IPS-18c (cell line): ENCODE data around the gene DEFB108B.
"Not testable (repeated sequence)": the region's sequence is repeated elsewhere in the genome, so short reads cannot be mapped to it uniquely, and the experiment has no call there.

Source experiments
- H3K4me3 ChIP-seq: 2 replicates; pipeline ENCODE4 v1.7.0; 2013; ENCODE audit warnings: low read depth, mild to moderate bottlenecking, low read length, moderate library complexity; ENCODE audit not compliant: insufficient read depth
- H3K9me3 ChIP-seq: one replicate; pipeline ENCODE4 v1.6.1; 2013; ENCODE audit warnings: mild to moderate bottlenecking, low read length, moderate library complexity; ENCODE audit not compliant: control insufficient read depth, insufficient read depth

DEFB108B gene

DNA sequence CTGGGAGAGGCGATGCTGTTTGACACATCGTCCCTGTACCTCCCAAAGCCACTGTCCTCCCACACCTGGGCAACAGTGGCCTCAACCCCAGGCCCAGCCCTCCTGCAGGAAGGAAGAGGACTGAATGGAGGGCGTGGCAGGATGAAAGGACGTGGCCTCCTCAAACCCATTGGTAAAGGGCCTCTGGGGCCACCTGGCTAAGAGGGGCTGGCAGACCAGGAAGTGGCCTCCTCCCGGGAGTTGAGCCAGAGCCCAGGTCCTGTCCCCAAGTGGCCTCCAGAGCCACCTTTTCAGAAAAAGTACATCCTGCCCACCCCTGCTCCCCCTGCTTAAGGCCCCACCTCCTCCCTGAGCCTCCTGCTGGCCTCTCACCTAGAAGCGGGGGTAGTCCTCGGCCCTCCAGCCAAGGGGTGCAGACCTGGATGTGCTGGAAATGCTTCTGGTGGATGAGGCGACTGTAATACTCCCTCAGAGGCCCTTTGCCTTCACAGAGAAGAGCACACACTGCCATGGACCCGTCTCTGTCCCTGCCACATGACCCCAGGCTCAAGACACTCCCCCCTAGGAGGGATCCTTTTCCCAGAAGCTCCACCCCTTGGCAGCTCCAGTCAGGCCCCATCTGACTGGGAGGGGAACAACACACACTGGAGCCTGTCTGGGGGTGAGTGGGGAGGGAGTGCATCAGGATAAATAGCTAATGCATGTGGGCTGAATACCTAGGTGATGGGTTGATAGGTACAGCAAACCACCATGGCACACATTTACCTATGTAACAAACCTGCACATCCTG is 28.6 kb upstream of the DEFB108B start:
- not testable (repeated sequence) for H3K4me3 ChIP-seq, H3K9me3 ChIP-seq

DNA sequence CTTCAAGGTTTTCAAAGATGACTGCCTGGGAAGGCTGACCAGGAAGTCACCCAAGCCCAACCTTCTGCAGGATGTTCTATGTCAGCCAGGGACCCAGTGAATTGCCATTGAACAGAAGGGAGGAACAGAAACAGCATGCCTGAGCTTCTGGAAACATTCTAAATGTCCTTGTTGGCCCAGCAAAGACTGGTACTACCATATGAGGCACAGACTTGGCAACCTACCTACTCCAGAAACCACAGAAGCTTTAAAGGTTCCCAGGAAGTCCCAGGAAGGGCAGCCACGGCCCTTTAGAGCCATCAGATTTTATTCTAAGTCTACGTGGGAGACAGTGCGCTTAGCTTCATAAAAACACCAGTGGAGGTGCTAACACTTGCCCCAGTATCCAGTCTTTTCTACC is 20.5 kb upstream of the DEFB108B start:
- not testable (repeated sequence) for H3K4me3 ChIP-seq, H3K9me3 ChIP-seq

DNA sequence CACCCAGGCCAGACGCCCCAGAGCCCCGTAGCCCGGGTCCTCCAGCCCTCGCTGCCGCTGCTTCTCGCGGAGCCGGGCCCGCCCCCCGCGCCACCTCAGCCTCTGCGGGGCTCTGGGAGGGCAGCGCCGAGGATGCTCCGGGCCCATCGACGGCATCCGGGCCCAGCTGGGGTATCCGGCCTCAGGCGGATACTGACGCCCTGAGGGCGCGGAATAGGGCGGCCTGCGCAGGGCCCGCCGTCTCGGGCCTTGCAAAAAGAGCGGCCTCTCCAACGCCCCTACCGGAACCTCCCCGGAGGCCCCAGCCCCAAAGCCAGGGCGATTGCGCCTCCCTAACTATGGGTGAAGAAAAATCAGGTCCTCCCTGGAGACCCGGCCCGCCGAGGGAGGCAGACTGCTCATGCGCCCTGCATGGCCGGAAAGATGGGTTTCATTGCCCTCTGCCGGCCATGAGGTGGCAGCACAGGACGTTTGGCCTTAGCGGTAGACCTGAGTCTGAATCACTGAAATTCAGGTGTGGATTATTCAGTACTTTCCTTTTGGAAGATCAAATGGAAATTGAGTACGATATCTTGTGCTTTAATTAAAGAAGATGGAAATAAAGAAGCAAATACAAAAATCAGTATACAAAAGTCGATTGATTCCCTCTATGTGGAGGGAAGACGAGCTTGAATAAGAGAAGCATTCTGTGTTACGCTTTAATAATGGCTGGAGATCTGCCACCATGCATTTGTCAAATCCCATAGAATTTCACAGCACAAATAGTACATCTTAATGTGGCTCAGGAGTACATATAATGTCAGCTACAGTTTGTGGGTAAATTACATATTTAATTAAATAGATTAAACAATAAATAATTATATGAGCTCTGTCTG is 19.3 kb upstream of the DEFB108B start:
- peak overlapping the region; percentile 43; the same call in 1 of the 2 replicates for H3K4me3 ChIP-seq
- H3K9me3 ChIP-seq: not testable (repeated sequence)

DNA sequence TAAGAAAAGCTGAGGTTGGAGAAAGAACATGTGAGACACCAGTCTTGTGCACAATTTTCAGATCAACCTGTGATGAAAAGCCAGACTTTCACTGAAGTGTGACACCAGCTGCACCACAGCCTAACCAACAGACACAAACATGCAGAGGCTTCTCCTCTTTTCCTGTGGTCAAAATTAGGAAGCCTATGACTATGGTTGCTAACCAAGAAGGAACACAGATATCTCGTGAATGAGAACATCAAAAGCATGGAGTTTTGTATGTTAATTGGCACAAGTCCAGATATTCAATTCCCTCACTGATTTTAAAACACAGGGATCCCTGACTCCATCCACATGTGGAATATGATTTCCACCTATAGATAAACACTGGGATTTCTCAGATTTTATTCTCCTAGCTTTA is 11.5 kb upstream of the DEFB108B start:
- H3K4me3 ChIP-seq, H3K9me3 ChIP-seq: not testable (repeated sequence)

DNA sequence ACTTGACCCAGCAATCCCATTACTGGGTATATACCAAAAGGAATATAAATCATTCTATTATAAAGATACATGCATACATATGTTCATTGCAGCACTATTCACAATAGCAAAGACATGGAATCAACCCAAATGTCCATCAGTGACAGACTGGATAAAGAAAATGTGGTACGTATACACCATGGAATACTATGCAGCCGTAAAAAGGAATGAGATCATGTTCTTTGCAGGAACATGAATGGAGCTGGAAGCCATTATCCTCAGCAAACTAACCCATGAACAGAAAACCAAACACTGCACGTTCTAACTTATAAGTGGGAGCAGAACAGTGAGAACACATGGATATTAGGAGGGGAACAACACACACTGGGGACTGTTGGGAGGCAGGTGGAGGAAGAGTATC is 3.8 kb upstream of the DEFB108B start:
- H3K4me3 ChIP-seq, H3K9me3 ChIP-seq: not testable (repeated sequence)

DNA sequence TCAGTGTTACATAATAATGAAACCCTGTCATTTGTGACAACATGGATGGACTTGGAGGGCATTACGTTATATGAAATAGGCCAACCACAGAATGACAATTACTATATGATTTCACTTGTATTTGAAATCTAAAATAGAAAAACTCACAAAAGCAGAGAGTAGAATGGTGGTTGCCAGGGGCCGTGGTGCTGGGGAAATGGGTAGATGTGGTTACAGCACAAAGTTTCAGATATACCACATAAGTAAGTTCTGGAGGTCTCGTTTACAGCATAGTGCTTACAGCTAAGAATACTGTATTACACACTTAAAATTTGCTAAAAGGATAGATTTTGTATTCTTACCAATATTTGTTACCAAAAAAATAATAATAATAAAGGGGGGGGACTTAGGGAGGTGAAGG is 3.3 kb upstream of the DEFB108B start:
- H3K4me3 ChIP-seq, H3K9me3 ChIP-seq: not testable (repeated sequence)

DNA sequence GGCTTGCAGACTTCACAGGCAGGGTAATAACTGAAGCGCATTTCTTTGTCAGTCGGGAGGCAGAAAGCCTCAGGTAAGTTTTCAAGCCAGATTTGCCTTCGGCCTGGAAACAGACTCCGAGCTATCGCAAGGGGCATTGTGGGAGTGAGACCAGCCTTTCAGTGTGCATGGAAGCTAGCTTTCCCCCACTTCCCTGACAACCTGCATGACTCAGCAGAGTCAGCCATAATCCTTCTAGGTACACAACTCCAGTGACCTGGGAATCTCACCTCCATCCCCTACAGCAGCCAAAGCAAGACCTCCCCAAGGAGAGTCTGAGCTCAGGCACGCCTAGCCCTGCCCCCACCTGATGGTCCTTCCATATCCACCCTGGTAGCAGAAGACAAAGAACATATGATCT is 9.7 kb downstream of the DEFB108B start:
- H3K9me3 ChIP-seq, H3K4me3 ChIP-seq: not testable (repeated sequence)

DNA sequence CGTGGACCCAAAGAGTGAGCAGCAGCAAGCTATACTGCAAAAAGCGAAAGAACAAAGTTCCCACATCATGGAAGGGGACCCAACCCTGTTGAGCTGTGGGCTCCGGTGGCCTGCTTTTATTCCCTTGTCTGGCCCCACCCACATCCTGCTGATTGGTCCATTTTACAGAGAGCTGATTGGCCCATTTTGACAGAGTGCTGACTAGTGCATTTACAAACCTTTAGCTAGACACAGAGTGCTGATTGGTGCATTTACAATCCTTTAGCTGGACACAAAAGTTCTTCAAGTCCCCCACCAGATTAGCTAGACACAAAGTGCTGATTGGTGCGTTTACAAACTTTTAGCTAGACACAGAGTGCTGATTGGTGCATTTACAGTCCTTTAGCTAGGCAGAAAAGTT is 10.4 kb downstream of the DEFB108B start:
- not testable (repeated sequence) for H3K4me3 ChIP-seq, H3K9me3 ChIP-seq

DNA sequence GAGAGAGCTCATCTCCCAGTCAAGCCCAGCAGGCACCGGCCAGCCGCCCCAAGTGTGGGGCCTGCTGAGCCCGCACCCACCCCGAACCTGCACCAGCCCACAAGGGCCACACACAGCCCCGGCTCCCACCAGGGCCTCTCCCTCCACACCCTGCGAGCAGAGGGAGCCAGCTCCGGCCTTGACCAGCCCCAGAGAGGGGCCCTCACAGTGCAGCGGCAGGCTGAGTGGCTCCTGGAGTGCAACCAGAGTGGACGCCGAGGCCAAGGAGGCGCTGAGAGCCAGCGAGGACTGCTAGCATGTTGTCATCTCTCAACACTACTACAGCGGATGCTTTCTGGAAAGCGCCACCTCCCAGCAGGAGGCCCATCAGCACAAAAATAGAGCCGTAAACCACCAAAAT is 10.9 kb downstream of the DEFB108B start:
- Histone ChIP-seq H3K4me3 (no peak overlapping the region; the same call in 1 of the 2 replicates), H3K9me3 (no peaks in the 10 kb centered on the region)

DNA sequence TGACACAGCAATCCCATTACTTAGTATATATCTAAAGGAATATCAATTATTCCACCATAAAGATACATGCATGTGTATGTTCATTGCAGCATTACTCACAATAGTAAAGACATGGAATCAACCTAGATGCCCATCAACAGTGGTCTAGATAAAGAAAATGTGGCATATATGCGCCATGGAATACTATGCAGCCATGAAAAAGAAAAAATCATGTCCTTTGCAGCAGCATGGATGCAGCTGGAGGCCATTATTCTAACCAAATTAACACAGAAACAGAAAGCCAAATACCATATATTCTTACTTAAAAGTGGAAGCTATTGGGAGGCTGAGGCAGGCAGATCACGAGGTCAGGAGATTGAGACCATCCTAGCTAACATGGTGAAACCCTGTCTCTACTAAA is 20.9 kb downstream of the DEFB108B start:
- not testable (repeated sequence) for H3K9me3 ChIP-seq, H3K4me3 ChIP-seq

DNA sequence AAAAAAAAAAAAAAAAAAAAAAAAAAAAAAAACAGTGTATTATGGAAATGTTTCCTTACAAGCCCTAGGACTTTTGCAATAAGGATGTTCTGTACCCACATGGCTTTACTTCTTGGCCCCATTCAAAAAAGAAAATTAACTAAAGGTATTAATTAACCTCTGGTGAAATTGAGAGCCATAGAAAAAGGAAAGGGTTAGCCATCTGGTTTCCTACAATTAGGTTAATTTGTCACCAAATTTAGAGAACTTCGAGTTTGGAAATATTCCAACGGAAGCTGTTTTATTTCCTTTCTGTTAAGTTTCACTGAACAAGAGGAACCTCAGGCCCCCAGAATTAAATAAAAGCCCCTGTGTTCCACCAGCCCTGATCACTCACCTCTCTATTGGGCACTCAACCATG is 22.9 kb downstream of the DEFB108B start:
- H3K9me3 ChIP-seq, H3K4me3 ChIP-seq: not testable (repeated sequence)

DNA sequence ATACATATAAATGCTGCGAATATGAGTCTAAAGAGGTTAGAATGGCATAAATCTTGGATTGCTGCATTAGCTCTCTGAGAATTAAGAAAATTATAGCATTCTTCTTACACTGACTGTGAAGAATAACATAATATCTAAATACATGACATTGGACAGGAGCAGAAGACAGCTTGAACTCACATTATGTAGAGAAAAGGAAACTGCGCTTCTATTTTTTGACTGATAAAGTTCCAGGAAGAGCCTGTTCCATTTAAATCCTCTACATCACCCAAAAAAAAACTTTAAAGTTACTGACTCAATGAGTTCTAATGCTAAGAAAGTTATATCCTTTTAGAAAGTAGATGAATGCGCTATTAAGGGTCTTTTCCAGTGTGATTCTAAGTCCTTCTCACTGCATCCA is 27.8 kb downstream of the DEFB108B start:
- not testable (repeated sequence) for H3K4me3 ChIP-seq, H3K9me3 ChIP-seq

DNA sequence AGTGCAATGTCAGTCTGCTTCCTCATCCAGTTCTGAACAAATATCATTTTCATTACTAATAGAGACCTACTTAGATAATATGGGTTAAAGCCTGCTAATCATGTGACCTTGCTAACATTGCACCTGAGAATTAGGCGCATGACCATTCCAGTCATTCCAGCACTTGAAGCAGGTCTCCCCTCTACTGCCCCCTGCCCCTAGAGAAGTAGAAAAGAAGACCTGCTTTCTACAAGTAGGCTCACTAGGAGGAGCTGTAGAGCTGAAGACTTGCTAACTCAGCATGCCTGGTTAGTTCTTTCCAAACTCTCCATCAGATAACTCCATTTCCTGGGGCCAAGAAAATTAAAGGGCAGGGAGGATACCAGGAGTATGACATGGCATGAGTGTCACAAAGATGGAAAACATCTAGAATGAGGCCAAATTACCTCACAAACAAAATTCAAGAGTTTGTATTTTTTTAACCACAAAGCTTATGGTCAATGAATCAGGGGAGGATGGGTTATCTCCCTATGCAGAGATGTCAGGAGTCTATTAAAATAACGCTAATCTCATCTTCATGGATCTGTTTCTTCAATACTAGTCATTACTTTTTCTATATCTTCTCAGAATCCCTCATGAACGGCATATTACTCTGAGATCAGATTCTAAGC is 31.1 kb downstream of the DEFB108B start:
- not testable (repeated sequence) for H3K4me3 ChIP-seq, H3K9me3 ChIP-seq

DNA sequence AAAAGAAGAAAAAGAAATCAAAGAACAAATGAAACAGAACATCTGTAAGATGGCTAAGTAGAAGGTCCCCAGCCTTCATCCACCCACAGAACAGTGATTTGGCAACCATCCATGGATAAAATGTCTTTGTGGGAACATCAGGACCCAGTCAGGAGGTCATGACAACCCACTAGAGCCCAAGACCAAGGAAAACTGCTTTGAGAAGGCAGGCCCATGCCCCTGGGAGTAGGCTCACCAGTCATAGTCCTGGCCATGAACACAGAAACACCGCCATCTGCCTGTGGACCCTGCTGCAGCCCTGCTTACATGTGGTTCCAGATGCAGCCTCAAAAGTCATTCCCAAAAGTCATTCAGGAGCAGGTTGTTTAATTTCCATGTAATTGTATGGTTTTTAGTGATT is 34.2 kb downstream of the DEFB108B start:
- not testable (repeated sequence) for H3K9me3 ChIP-seq, H3K4me3 ChIP-seq

DNA sequence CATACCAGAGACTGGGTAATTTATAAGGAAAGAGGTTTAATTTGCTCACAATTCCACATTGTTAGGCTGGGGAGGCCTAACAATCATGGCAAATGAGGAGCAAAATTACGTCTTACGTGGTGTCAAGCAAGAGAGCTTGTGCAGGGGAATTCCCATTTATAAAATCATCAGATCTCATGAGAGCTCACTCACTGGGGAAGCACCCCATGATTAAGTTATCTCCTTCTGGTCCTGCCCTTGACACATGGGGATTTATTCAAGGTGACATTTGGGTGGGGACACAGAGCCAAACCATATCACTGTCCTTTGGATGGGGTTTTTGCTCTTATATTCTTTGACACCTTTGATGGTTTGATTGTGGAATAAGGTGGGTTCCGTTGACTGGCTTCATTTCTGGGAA is 36.9 kb downstream of the DEFB108B start:
- not testable (repeated sequence) for H3K9me3 ChIP-seq, H3K4me3 ChIP-seq

DNA sequence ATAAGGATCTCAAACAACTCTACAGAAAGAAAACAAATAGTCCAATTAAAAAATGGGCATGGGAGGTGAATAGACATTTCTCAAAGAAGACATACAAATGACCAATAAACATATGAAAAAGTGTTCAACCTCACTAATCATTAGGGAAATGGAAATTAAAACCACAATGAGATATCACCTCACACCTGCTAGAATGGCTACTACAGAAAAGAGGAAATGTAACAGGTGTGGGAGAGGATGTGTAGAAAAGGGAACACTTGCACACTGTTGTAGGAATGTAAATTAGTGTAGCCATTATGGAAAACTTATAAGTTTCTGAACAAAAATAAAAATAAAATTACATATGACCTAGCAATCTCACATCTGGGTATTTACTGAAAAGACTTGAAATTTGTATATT is 37.7 kb downstream of the DEFB108B start:
- H3K4me3 ChIP-seq, H3K9me3 ChIP-seq: not testable (repeated sequence)

DNA sequence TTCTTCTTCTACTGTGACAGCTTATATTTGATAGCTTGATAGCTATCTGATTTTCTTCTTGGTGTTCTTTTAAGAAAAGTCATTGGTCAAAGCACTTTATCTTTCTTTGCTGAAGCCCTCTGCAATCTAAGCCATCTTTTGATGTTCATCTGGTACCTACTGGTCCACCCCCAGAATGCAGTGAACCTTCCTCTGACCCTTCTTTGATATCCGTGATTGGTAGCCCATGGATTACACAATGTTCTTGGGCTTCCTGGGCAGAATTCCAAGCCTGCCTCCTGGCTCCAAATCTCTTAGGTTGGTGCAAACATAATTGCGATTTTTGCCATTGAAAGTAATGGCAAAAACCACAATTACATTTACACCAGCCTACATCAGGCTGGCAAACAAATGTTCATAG is 43.3 kb downstream of the DEFB108B start:
- not testable (repeated sequence) for H3K4me3 ChIP-seq, H3K9me3 ChIP-seq

DNA sequence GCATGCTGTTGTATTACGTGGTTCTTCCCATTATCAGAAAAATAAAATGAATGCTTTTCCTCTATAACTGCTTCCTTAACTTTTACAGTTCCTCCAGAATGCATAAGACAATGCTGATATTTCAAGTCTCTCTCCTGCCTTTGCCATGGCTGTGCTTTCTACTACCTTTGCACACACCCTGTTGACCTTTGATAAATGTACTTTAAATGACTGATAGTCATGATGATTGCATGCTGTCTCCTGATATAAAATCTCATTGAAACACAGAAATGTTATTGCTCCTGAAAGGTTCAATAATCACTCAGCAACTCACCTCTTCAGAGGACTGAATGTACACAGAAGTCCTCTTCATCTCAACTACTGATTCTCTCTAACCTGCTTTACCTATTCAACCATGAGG is 45.1 kb downstream of the DEFB108B start, which contains the start of gene DEFB131B:
Gene DEFB131B, plus strand, starts transcription at position 395 of the 400 bp plus-strand sequence. Its CDS starts 0 bp downstream, at position 395.
- H3K4me3 ChIP-seq, H3K9me3 ChIP-seq: not testable (repeated sequence)
